Activated T-cell treated with anti-CD3 and anti-CD28 coated beads, Interleukin-2, amount 50 U/mL, for 4 hours (primary cell): ENCODE results near the gene CKMT2. TPM values are rescaled to one million over a fixed set of nuclear protein-coding genes. Genes with fewer than 3 reads are reported as not detected.

Experiments
- ATAC-seq, 2 donors: fragments of 200-7000 bp; cut with Tn5 transposase; one replicate each; pipeline ENCODE4 v1.10.0; 2021
- DNase-seq: peaks from one replicate; pipeline ENCODE4 v3.0.0-alpha.2; 2020
- H3K27me3 Mint-ChIP-seq: one replicate; pipeline ENCODE4 v1.8.0; 2021; ENCODE audit warnings: low read depth, mixed read lengths
- H3K36me3 Mint-ChIP-seq: one replicate; pipeline ENCODE4 v1.8.0; 2022; ENCODE audit warnings: mixed read lengths; ENCODE audit not compliant: insufficient read depth
- H3K4me1 Mint-ChIP-seq: one replicate; pipeline ENCODE4 v1.8.0; 2021; ENCODE audit warnings: low read depth, mixed read lengths
- H3K4me3 Mint-ChIP-seq: one replicate; pipeline ENCODE4 v1.8.0; 2021; ENCODE audit warnings: mild to moderate bottlenecking, moderate library complexity, mixed read lengths
- H3K9me3 Mint-ChIP-seq: one replicate; pipeline ENCODE4 v1.8.0; 2021; ENCODE audit warnings: mixed read lengths
- total RNA-seq, 3 donors: library from RNA; stranded (reverse); gene quantifications; one replicate each; pipeline ENCODE4 v1.2.1, GENCODE V29; 2021

The CKMT2 gene
- total RNA-seq, 3 donors from 2014 or later, result not detected

DNA sequence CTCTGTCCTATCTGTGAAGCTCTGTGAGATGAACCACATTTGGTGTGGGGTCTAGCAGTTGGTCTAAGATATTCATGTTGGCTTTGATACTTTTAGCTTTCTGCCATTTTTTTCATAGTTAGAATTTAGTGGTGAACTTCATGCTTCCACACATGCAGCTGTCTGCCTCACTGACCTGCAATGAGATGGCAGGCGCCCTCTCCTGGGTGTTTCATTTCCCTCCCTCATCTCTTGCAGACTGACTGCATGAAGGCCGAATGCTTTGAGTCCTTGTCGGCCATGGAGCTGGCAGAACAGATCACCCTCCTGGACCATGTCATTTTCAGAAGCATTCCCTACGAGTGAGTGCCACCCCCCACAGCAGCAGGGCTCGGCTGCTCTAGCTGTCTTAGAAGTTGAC, 26.1 kb upstream of the CKMT2 start:
- Mint-ChIP-seq H3K4me1 (peaks cover 4% of the 10 kb centered on the region), H3K9me3 (no peaks in the 10 kb centered on the region)
- no peak for ATAC-seq

DNA sequence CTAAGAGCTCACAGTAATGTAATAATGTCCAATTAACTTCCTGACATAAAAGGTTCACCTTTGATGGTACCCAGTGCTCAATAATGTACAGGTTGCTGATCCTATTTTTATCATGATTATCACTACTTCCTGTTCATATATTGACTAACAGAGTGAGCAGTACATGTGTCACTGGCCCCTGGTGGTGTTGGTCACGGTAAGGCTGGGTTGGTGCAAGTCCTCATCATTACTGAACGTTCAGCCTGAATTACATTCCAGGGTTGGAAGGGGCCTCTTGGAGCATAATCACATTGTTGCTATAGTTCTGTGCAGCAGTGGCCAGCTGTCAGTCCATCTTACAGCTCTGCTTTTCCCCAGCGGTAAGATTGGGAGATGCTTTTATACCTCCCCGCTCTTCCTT, 24.2 kb upstream of the CKMT2 start:
- Mint-ChIP-seq H3K4me3 (no peak overlapping the region), H3K9me3 (no peaks in the 10 kb centered on the region), H3K4me1 (peaks cover 5% of the 10 kb centered on the region), H3K27me3 (no peaks in the 10 kb centered on the region), H3K36me3 (peaks cover 16% of the 10 kb centered on the region)
- no peak for ATAC-seq
- no peak for DNase-seq

More for the DNA sequence above, 26.1 kb upstream of the CKMT2 start:
- Mint-ChIP-seq H3K27me3 (no peaks in the 10 kb centered on the region), H3K4me3 (no peak overlapping the region), H3K36me3 (peaks cover 19% of the 10 kb centered on the region)
- DNase-seq, result no peak

DNA sequence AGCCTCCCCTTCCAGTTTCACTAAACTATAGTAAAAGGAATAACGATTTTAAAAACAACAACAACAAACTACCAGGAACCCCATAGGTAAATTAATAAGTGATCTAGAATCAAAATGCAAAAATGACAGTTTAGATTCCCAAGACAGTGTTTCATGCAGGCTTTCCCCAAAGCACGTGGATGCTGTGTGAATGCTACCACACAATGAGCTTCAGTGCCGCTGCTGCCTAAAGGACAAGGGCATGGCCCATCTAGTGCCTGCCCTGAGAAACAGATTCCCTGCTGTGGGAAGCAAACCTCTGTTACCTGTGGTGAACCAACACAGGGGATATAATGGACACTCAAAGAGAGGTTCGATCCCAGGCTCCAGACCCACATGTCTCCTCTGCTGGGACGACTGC, 23.7 kb upstream of the CKMT2 start:
- Mint-ChIP-seq H3K4me3 (no peak overlapping the region), H3K36me3 (peaks cover 16% of the 10 kb centered on the region), H3K4me1 (peaks cover 5% of the 10 kb centered on the region), H3K27me3 (no peaks in the 10 kb centered on the region), H3K9me3 (no peaks in the 10 kb centered on the region)
- ATAC-seq (no peak), DNase-seq (no peak)

GRCh38 chr5:81209869-81210493, 23.1 kb upstream of the CKMT2 start:
- H3K9me3 Mint-ChIP-seq, result no peaks in the 10 kb centered on the region
- peaks cover 5% of the 10 kb centered on the region for H3K4me1 Mint-ChIP-seq
- ATAC-seq (peak; percentile 51 to 61), DNase-seq (no peak)
- H3K27me3 Mint-ChIP-seq, result no peaks in the 10 kb centered on the region
- H3K4me3 Mint-ChIP-seq, result no peak overlapping the region
- H3K36me3 Mint-ChIP-seq, result peaks cover 16% of the 10 kb centered on the region

DNA sequence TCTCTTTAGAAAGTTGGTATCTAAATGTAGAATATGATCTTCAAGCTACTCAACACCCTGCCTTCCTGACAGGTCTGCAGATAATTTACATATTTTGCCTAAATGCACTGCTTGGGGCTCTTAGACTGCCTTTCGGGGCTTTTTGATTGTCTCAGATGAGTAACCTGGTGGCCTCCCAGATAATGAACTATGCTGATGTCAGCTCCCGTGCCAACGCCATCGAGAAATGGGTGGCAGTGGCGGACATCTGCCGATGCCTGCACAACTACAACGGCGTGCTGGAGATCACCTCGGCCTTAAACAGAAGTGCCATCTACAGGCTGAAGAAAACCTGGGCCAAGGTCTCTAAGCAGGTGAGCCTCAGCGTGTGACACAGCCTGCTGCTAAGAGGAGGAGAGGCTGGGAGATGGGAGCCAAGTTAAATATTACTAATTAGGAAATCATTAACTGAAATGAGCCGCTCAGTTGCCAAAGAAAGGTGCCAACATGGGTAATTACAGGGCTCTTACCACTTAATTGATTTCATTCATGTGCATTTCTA, 20.8 kb upstream of the CKMT2 start:
- Mint-ChIP-seq H3K4me3 (no peak overlapping the region), H3K27me3 (no peaks in the 10 kb centered on the region), H3K4me1 (peaks cover 5% of the 10 kb centered on the region), H3K36me3 (peaks cover 16% of the 10 kb centered on the region), H3K9me3 (no peaks in the 10 kb centered on the region)
- ATAC-seq (peak in 1 of 2 donors; percentile 63), DNase-seq (no peak)

GRCh38 chr5:81213070-81213469, 20.1 kb upstream of the CKMT2 start:
- Mint-ChIP-seq H3K9me3 (no peaks in the 10 kb centered on the region), H3K27me3 (no peaks in the 10 kb centered on the region), H3K4me1 (peaks cover 5% of the 10 kb centered on the region), H3K4me3 (no peak overlapping the region), H3K36me3 (peaks cover 17% of the 10 kb centered on the region)
- ATAC-seq (no peak), DNase-seq (no peak)

- H3K36me3 Mint-ChIP-seq, result peaks cover 21% of the 10 kb centered on the region
- H3K9me3 Mint-ChIP-seq, result no peaks in the 10 kb centered on the region
- H3K4me1 Mint-ChIP-seq, result peaks cover 3% of the 10 kb centered on the region
- H3K4me3 Mint-ChIP-seq, result no peak overlapping the region
- ATAC-seq, result no peak
- H3K27me3 Mint-ChIP-seq, result no peaks in the 10 kb centered on the region
- no peak for DNase-seq
Observed at GRCh38 chr5:81214848-81215247, 18.3 kb upstream of the CKMT2 start.

GRCh38 chr5:81216152-81216551, 17.0 kb upstream of the CKMT2 start:
- Mint-ChIP-seq H3K4me3 (no peak overlapping the region), H3K4me1 (peaks cover 3% of the 10 kb centered on the region), H3K36me3 (peaks cover 23% of the 10 kb centered on the region), H3K27me3 (no peaks in the 10 kb centered on the region), H3K9me3 (no peaks in the 10 kb centered on the region)
- DNase-seq (no peak), ATAC-seq (no peak)

DNA sequence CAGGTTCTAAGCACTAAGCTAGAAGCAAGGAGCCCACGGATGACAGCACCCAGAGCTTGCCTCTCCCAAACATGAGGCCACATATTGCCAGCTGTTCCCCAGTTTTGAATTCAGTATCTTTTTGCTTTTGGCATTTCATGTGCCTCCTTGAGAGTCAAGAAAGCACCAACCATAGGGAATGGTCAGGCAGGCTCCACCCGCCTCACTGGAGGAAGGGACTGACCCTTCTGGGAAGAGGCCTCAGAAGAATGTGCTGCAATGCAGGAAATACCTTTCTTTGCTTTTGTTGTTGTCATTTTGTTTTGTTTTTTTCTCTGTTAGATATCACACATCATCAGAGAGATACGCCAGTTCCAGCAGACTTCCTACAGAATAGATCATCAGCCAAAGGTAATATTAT, 13.7 kb upstream of the CKMT2 start:
- DNase-seq, result no peak
- Mint-ChIP-seq H3K9me3 (no peaks in the 10 kb centered on the region), H3K36me3 (peaks cover 21% of the 10 kb centered on the region), H3K27me3 (no peaks in the 10 kb centered on the region), H3K4me1 (no peaks in the 10 kb centered on the region), H3K4me3 (no peak overlapping the region)
- no peak for ATAC-seq

GRCh38 chr5:81222285-81222684, 10.8 kb upstream of the CKMT2 start:
- DNase-seq (no peak), ATAC-seq (no peak)
- no peaks in the 10 kb centered on the region for H3K9me3 Mint-ChIP-seq
- no peaks in the 10 kb centered on the region for H3K27me3 Mint-ChIP-seq
- no peaks in the 10 kb centered on the region for H3K4me1 Mint-ChIP-seq
- peaks cover 24% of the 10 kb centered on the region for H3K36me3 Mint-ChIP-seq
- no peak overlapping the region for H3K4me3 Mint-ChIP-seq

DNA sequence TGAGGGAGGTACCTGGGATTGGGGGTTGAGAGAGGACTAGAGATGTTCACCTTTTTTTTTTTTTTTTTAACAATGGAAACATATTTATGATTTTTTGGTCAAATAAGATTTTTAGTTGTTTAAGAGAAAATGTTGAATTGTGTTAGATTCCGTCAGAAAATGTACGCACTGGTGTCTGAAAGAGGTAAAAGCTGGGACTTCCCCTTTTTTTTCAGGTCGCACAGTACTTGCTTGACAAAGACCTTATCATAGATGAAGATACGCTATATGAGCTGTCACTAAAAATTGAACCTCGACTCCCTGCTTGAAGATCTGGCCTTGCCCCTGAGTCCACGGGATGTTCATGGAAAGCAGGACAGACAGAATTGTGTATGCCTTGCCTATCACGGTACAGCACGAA, 7.7 kb upstream of the CKMT2 start:
- no peak for ATAC-seq
- no peaks in the 10 kb centered on the region for H3K27me3 Mint-ChIP-seq
- H3K4me3 Mint-ChIP-seq, result no peak overlapping the region
- no peaks in the 10 kb centered on the region for H3K4me1 Mint-ChIP-seq
- no peak for DNase-seq
- peaks cover 11% of the 10 kb centered on the region for H3K36me3 Mint-ChIP-seq
- no peaks in the 10 kb centered on the region for H3K9me3 Mint-ChIP-seq

DNA sequence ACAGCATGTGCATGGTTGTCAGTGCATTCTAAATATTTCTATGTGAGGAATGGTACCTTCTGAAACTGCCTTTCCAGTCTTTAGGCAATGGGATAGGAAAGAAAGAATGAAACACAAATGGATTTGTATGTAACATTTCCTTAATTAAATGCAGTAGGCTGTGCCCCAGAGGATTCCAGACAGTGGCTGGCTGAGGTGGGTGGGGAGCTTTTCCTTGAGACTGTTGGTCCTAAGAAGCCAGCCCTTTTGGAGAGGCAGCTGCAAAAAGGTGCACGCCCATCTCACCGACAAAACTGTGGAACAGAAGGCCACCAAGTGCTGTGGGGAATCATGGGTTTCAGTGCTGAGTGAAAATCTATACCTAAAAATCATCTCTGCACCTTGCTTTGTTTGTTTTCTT, 6.8 kb upstream of the CKMT2 start:
- Mint-ChIP-seq H3K9me3 (no peaks in the 10 kb centered on the region), H3K4me3 (no peak overlapping the region), H3K36me3 (peaks cover 11% of the 10 kb centered on the region), H3K4me1 (no peaks in the 10 kb centered on the region), H3K27me3 (no peaks in the 10 kb centered on the region)
- DNase-seq, result no peak
- no peak for ATAC-seq

GRCh38 chr5:81226949-81227348, 6.2 kb upstream of the CKMT2 start:
- no peaks in the 10 kb centered on the region for H3K4me1 Mint-ChIP-seq
- no peaks in the 10 kb centered on the region for H3K27me3 Mint-ChIP-seq
- H3K9me3 Mint-ChIP-seq, result no peaks in the 10 kb centered on the region

DNA sequence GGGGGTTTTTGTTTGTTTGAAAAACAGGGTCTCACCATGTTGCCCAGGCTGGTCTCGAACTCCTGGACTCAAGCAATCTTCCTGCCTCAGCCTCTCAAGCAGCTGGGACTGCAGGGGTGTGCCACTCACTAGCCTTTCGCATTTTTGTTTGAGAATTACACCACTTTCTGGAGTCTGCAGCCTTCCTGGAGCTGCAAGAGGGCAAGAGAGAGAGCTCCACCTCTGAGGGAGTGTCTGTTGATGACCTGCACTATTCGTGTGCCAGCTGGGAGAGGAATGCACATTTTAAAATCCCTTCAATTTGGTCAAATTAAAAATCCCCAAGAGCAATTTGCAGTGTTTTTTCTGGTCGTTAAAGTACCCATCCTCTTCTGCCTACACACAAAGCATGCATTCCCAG, 5.0 kb upstream of the CKMT2 start:
- no peaks in the 10 kb centered on the region for H3K27me3 Mint-ChIP-seq
- peaks cover 6% of the 10 kb centered on the region for H3K36me3 Mint-ChIP-seq
- no peak for ATAC-seq
- H3K4me3 Mint-ChIP-seq, result no peak overlapping the region
- no peak for DNase-seq
- H3K4me1 Mint-ChIP-seq, result no peaks in the 10 kb centered on the region
- no peaks in the 10 kb centered on the region for H3K9me3 Mint-ChIP-seq

More at GRCh38 chr5:81226949-81227348, 6.2 kb upstream of the CKMT2 start:
- no peak overlapping the region for H3K4me3 Mint-ChIP-seq
- H3K36me3 Mint-ChIP-seq, result peaks cover 11% of the 10 kb centered on the region
- no peak for ATAC-seq
- no peak for DNase-seq

DNA sequence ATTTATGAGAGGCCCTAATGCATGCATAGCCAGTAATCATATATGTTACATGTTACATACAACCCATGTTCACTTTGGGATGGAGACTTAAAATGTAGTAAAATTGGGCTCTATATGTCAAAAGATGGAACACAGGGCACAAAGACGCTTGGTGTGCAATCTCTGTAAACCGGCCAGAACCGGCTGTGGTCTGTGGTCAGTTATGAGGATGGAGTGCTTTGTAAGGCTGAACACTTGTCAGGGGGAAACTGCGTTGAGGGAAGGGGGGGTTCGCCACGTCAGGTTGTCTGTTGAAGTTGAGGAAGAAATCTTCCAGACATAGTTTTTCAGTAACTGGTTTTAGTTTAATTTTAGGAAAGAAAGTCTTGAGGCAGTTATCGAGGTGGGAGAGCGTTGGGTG, 2.7 kb upstream of the CKMT2 start:
- no peaks in the 10 kb centered on the region for H3K9me3 Mint-ChIP-seq
- H3K4me3 Mint-ChIP-seq, result no peak overlapping the region

More for the DNA sequence above, 2.7 kb upstream of the CKMT2 start:
- no peak for ATAC-seq
- DNase-seq, result no peak
- peaks cover 14% of the 10 kb centered on the region for H3K4me1 Mint-ChIP-seq
- no peaks in the 10 kb centered on the region for H3K27me3 Mint-ChIP-seq
- peaks cover 4% of the 10 kb centered on the region for H3K36me3 Mint-ChIP-seq
